ENCODE results near the gene DDX41. TPM values are rescaled to one million over a fixed set of nuclear protein-coding genes. Genes with fewer than 3 reads are reported as not detected.
"Not testable (repeated sequence)": the region's sequence is repeated elsewhere in the genome, so short reads cannot be mapped to it uniquely, and the experiment has no call there.

DDX41 gene
- total RNA-seq (2014; rRNA removed; shearing (Covaris generic); ENCODE audit: low replicate concordance), result 104 and 195 TPM in 2 replicates

DNA sequence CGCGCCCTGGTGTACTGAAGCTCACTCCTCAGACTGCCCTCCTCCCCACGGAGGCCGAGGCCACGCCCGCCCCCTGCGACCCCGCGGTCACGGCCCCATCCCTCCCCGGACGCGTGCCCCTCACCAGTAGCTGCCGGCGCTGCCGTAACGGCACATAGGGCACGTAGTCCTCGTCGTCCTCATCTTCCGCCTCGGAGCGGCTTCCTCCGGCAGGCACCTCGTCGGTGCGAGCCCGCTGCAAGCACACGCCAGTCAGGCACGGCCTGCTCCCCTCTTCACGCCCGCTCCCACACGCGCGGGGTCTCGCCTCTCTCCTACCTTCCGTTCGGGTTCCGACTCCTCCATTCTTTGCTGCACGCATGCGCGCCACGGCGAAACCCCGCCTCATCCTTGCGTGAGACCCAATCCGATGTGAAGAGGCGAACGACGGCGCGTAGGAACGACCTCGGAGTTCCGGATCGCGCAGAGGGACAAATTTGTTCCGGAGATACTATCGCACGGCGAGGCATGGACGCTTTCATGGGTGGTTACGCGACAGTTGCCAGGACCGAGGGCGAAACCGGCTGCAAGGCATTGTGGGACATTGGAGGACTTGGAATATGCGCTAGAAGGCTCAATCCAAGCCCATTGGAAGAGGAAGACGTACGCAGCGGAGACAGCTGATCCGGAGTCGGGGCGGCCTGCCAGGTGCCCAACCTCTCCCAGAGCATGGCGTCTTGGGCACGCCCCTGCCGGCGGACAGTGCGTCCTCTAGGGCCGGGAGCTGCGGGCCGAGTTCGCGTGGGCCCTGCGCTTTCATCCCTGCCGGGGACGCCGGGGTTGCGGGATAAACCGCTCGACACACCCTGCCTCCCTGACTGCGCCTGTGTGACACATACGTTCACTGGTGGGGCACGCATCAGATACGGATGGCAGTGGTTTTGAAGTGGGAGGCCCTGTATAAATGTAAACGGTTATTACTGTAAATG is at the start of gene DDX41:
DDX41 (minus strand) TSS at position 361 of the 968 bp plus-strand sequence; CDS start at position 345, 16 bp downstream.
- H3K9me3 ChIP-seq (ENCODE audit: low read length), result no peaks in the 10 kb centered on the region
- peak within 1 kb of the TSS; percentile 94 for H3K4me2 ChIP-seq (ENCODE audit: low read depth, low read length, poor library complexity, severe bottlenecking)
- H3K4me1 ChIP-seq (ENCODE audit: low read length), result peaks cover 45% of the 10 kb centered on the region
- no peaks in the 10 kb centered on the region for H3K9me2 ChIP-seq (replicated peaks; ENCODE audit: insufficient read depth, low read length)
- peak within 1 kb of the TSS; percentile 50 for H3K27ac ChIP-seq (ENCODE audit: low read length)
- H3K79me2 ChIP-seq (ENCODE audit: low read length), result peaks cover 35% of the 10 kb centered on the region
- H3K36me3 ChIP-seq (ENCODE audit: insufficient read depth, low read length), result peaks cover 19% of the 10 kb centered on the region; the same call in 1 of the 2 replicates
- peak; percentile 98 for DNase-seq
- 0 out of 2 replicates have a peak, but pooled peaks cover 3% of the 10 kb centered on the region for H4K20me1 ChIP-seq (ENCODE audit: insufficient read depth, low read depth, low read length)
- no peaks in the 10 kb centered on the region for H3K27me3 ChIP-seq (ENCODE audit: low read length)
- peak within 1 kb of the TSS; percentile 28; the same call in 1 of the 2 replicates for H2AFZ ChIP-seq (ENCODE audit: low read length)
- H3K4me3 ChIP-seq (ENCODE audit: low read length), result peak within 1 kb of the TSS; percentile 87
- peak within 1 kb of the TSS; percentile 87 for H3K9ac ChIP-seq (ENCODE audit: low read length)

DNA sequence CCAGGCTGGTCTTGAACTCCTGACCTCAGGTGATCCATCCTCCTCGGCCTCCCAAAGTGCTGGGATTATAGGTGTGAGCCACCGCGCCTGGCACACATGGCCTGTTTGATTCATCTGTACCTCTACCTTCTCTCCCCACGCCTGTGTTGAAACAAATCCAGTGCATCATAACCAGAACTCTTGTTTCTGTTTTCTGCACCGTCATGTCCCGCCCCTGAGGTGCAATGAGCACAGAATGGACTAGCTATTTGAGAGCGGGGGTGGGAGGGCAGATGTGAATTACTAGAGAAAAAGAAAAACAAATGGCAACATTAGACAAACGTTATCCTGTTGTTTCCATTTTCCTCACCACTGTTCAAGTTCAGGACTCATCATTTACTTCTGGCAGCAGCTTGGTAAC is 48.3 kb upstream of the DDX41 start:
- H3K4me2 ChIP-seq (ENCODE audit: low read depth, low read length, poor library complexity, severe bottlenecking), result no peak overlapping the region
- no peak overlapping the region for H2AFZ ChIP-seq (ENCODE audit: low read length)
- H3K79me2 ChIP-seq (ENCODE audit: low read length), result no peaks in the 10 kb centered on the region
- no peak for DNase-seq
- no peaks in the 10 kb centered on the region for H3K27me3 ChIP-seq (ENCODE audit: low read length)
- H3K9ac ChIP-seq (ENCODE audit: low read length), result no peak overlapping the region
- no peaks in the 10 kb centered on the region for H3K9me2 ChIP-seq (replicated peaks; ENCODE audit: insufficient read depth, low read length)
- H3K9me3 ChIP-seq (ENCODE audit: low read length), result no peaks in the 10 kb centered on the region
- no peaks in the 10 kb centered on the region for H3K4me1 ChIP-seq (ENCODE audit: low read length)
- H3K4me3 ChIP-seq (ENCODE audit: low read length), result no peak overlapping the region
- no peaks in the 10 kb centered on the region for H3K36me3 ChIP-seq (ENCODE audit: insufficient read depth, low read length)
- H3K27ac ChIP-seq (ENCODE audit: low read length), result no peak overlapping the region
- no peaks in the 10 kb centered on the region for H4K20me1 ChIP-seq (ENCODE audit: insufficient read depth, low read depth, low read length)

DNA sequence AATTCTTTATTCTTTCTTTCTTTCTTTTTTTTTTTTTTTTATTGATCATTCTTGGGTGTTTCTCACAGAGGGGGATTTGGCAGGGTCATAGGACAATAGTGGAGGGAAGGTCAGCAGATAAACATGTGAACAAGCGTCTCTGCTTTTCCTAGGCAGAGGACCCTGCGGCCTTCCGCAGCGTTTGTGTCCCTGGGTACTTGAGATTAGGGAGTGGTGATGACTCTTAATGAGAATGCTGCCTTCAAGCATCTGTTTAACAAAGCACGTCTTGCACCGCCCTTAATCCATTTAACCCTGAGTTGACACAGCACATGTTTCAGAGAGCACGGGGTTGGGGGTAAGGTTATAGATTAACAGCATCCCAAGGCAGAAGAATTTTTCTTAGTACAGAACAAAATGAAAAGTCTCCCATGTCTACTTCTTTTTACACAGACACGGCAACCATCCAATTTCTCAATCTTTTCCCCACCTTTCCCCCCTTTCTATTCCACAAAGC is 42.7 kb upstream of the DDX41 start:
- DNase-seq; H3K9ac ChIP-seq (ENCODE audit: low read length); H3K79me2 ChIP-seq (ENCODE audit: low read length); H4K20me1 ChIP-seq (ENCODE audit: insufficient read depth, low read depth, low read length); H3K4me2 ChIP-seq (ENCODE audit: low read depth, low read length, poor library complexity, severe bottlenecking); H3K9me3 ChIP-seq (ENCODE audit: low read length); H3K4me3 ChIP-seq (ENCODE audit: low read length); H2AFZ ChIP-seq (ENCODE audit: low read length); H3K36me3 ChIP-seq (ENCODE audit: insufficient read depth, low read length); H3K9me2 ChIP-seq (replicated peaks; ENCODE audit: insufficient read depth, low read length); H3K27ac ChIP-seq (ENCODE audit: low read length); H3K27me3 ChIP-seq (ENCODE audit: low read length): not testable (repeated sequence)
- H3K4me1 ChIP-seq (ENCODE audit: low read length), result peaks cover 21% of the 10 kb centered on the region

DNA sequence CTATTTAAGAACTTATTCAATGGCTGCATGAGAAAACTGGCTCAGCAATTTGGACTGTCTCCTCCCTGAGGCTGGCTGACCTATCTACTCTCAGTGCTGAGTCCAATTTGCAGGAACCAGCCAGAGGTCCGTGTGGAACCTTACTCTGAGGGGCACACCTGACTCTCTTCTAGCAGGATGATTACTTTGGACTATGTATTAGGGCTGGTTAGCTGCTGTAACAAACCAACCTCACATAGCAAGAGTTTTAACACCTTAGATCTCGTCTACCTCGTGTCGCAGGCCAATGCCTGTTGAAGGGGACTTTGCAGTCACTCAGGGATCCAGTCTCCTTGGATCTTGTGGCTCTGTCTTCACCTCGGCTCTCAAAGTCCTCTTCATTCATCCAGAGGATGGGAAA is 41.0 kb upstream of the DDX41 start:
- peaks cover 13% of the 10 kb centered on the region for H3K79me2 ChIP-seq (ENCODE audit: low read length)
- no peak overlapping the region for H3K27ac ChIP-seq (ENCODE audit: low read length)
- DNase-seq, result no peak
- no peak overlapping the region for H2AFZ ChIP-seq (ENCODE audit: low read length)
- no peak overlapping the region for H3K4me2 ChIP-seq (ENCODE audit: low read depth, low read length, poor library complexity, severe bottlenecking)
- H3K4me3 ChIP-seq (ENCODE audit: low read length), result no peak overlapping the region
- peaks cover 12% of the 10 kb centered on the region; the same call in 1 of the 2 replicates for H4K20me1 ChIP-seq (ENCODE audit: insufficient read depth, low read depth, low read length)
- H3K27me3 ChIP-seq (ENCODE audit: low read length), result no peaks in the 10 kb centered on the region
- peaks cover 29% of the 10 kb centered on the region for H3K4me1 ChIP-seq (ENCODE audit: low read length)
- H3K36me3 ChIP-seq (ENCODE audit: insufficient read depth, low read length), result no peaks in the 10 kb centered on the region
- H3K9ac ChIP-seq (ENCODE audit: low read length), result no peak overlapping the region
- no peaks in the 10 kb centered on the region for H3K9me2 ChIP-seq (replicated peaks; ENCODE audit: insufficient read depth, low read length)
- H3K9me3 ChIP-seq (ENCODE audit: low read length), result no peaks in the 10 kb centered on the region

DNA sequence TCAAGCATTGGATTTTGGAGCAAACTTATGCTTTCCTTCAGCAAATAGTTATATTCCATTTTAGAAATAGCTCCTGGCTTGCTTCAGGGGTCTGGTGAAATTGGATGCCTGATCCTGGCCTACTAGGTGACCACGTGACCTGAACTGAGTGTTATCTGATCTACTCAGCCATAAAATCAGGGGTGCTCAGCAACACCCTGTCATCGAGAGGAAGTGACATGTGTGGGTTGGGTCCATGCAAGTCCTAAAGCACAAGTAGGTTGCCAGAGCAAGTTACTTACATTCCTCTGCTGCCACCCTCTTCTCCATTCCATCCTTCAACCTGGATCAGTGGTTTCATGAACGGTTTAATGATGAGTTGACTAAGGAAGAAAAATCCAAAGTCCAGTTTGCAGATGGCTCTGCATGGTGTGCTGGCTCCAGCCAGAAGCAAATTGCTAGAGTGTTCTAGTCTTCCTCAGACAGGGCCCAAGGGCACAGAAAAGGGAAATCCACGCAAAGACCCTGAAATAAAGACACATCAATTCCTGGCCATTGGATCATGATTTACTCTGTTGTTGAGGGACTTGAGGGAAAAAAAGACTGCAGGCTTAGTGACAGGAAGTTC is 40.4 kb upstream of the DDX41 start:
- peaks cover 33% of the 10 kb centered on the region for H3K4me1 ChIP-seq (ENCODE audit: low read length)
- H3K9me3 ChIP-seq (ENCODE audit: low read length), result no peaks in the 10 kb centered on the region
- peaks cover 13% of the 10 kb centered on the region; the same call in 1 of the 2 replicates for H4K20me1 ChIP-seq (ENCODE audit: insufficient read depth, low read depth, low read length)
- H3K27ac ChIP-seq (ENCODE audit: low read length), result no peak overlapping the region
- peak; percentile 75 for DNase-seq
- H3K4me3 ChIP-seq (ENCODE audit: low read length), result no peak overlapping the region
- no peaks in the 10 kb centered on the region for H3K9me2 ChIP-seq (replicated peaks; ENCODE audit: insufficient read depth, low read length)
- H3K9ac ChIP-seq (ENCODE audit: low read length), result peak overlapping the region; percentile 40
- no peaks in the 10 kb centered on the region for H3K36me3 ChIP-seq (ENCODE audit: insufficient read depth, low read length)
- H3K27me3 ChIP-seq (ENCODE audit: low read length), result no peaks in the 10 kb centered on the region
- peak overlapping the region; percentile 12 for H3K4me2 ChIP-seq (ENCODE audit: low read depth, low read length, poor library complexity, severe bottlenecking)
- 0 out of 2 replicates have a peak overlapping the region, but pooled peaks have one; percentile 32 for H2AFZ ChIP-seq (ENCODE audit: low read length)
- peaks cover 20% of the 10 kb centered on the region for H3K79me2 ChIP-seq (ENCODE audit: low read length)

DNA sequence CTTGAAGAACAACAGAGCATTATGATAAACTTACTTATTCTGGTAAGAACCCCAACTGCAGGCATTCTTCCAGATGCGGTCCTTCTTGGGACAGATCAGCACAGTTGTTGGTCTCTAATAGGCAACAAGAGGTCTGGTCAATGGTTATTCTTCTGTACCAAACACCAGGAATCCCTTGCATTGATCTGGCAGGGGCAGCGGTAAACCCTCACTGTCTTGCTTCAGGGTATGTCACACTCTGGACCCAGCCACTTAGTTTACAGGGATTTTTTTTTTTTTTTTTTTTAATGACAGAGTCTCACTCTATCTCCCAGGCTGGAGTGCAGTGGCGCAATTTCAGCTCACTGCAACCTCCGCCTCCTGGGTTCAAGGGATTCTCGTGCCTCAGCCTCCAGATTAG is 38.9 kb upstream of the DDX41 start:
- Histone ChIP-seq H3K4me1 (ENCODE audit: low read length) (peaks cover 33% of the 10 kb centered on the region), H3K27ac (ENCODE audit: low read length) (no peak overlapping the region), H3K9me2 (replicated peaks; ENCODE audit: insufficient read depth, low read length) (no peaks in the 10 kb centered on the region), H2AFZ (ENCODE audit: low read length) (no peak overlapping the region), H3K4me2 (ENCODE audit: low read depth, low read length, poor library complexity, severe bottlenecking) (peak overlapping the region; percentile 75), H4K20me1 (ENCODE audit: insufficient read depth, low read depth, low read length) (peaks cover 13% of the 10 kb centered on the region; the same call in 1 of the 2 replicates), H3K79me2 (ENCODE audit: low read length) (peaks cover 34% of the 10 kb centered on the region), H3K4me3 (ENCODE audit: low read length) (peak overlapping the region; percentile 69; the same call in 1 of the 2 replicates), H3K9me3 (ENCODE audit: low read length) (no peaks in the 10 kb centered on the region), H3K36me3 (ENCODE audit: insufficient read depth, low read length) (peaks cover 13% of the 10 kb centered on the region; the same call in 1 of the 2 replicates), H3K9ac (ENCODE audit: low read length) (0 out of 2 replicates have a peak overlapping the region, but pooled peaks have one; percentile 64), H3K27me3 (ENCODE audit: low read length) (no peaks in the 10 kb centered on the region)
- no peak for DNase-seq

DNA sequence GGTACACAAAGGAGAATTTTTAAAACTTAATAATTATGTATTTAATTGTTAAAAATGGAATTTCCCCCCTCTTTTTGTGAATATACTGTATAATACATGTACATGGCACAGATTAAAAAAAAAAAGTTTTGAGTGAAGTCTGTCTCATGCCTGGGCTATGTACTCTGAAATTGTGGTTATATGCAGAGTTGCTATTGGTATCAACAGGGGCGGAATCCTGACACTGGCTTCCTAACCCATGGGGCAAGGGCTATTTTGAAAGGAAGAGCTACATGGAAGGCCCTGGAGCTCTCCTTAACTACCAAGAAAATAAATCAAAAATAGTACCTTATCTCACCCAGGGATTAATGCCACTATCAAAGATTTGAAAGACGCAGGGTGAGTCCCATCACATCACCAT is 38.5 kb upstream of the DDX41 start:
- DNase-seq, result no peak
- Histone ChIP-seq H3K27me3 (ENCODE audit: low read length) (no peaks in the 10 kb centered on the region), H3K4me2 (ENCODE audit: low read depth, low read length, poor library complexity, severe bottlenecking) (peak overlapping the region; percentile 75), H3K9me2 (replicated peaks; ENCODE audit: insufficient read depth, low read length) (no peaks in the 10 kb centered on the region), H3K27ac (ENCODE audit: low read length) (no peak overlapping the region), H3K79me2 (ENCODE audit: low read length) (peaks cover 39% of the 10 kb centered on the region), H3K4me3 (ENCODE audit: low read length) (peak overlapping the region; percentile 69), H3K9me3 (ENCODE audit: low read length) (no peaks in the 10 kb centered on the region), H2AFZ (ENCODE audit: low read length) (no peak overlapping the region), H3K4me1 (ENCODE audit: low read length) (peaks cover 37% of the 10 kb centered on the region), H4K20me1 (ENCODE audit: insufficient read depth, low read depth, low read length) (peaks cover 13% of the 10 kb centered on the region; the same call in 1 of the 2 replicates), H3K9ac (ENCODE audit: low read length) (peak overlapping the region; percentile 64), H3K36me3 (ENCODE audit: insufficient read depth, low read length) (peaks cover 13% of the 10 kb centered on the region; the same call in 1 of the 2 replicates)
